Right lung (tissue), 5 donors: Measurements from ENCODE around the gene FAAP20. TPM values are rescaled to one million over a fixed set of nuclear protein-coding genes. Genes with fewer than 3 reads are reported as not detected.
"Not testable (repeated sequence)": the region's sequence is repeated elsewhere in the genome, so short reads cannot be mapped to it uniquely, and the experiment has no call there.

Experiments used
- DNase-seq, 2 donors: peaks; one replicate each; pipeline ENCODE4 v3.0.0-alpha.2; 2013
- polyA plus RNA-seq, 5 donors: library from polyadenylated mRNA; unstranded; fragments of 120-200 nt; gene quantifications; one replicate each; pipeline versions ENCODE4 v1.2.1 to v1.2.3, GENCODE V29; 2013; ENCODE audit warnings: inconsistent platforms in 1 of 5, low replicate concordance in 1 of 5; ENCODE audit not compliant: insufficient read length in 5 of 5, insufficient read depth in 1 of 5

Gene FAAP20
- polyA plus RNA-seq, 5 donors, result 23.2 to 79.0 (median 38.8) TPM

- DNase-seq, result no peak
These were observed 31.4 kb downstream of the FAAP20 start for GRCh38 chr1:2163205-2163604.

GRCh38 chr1:2160451-2161300 is 33.9 kb downstream of the FAAP20 start:
- DNase-seq, result no peak

GRCh38 chr1:2159124-2159523 is 35.4 kb downstream of the FAAP20 start:
- DNase-seq, result no peak

DNA sequence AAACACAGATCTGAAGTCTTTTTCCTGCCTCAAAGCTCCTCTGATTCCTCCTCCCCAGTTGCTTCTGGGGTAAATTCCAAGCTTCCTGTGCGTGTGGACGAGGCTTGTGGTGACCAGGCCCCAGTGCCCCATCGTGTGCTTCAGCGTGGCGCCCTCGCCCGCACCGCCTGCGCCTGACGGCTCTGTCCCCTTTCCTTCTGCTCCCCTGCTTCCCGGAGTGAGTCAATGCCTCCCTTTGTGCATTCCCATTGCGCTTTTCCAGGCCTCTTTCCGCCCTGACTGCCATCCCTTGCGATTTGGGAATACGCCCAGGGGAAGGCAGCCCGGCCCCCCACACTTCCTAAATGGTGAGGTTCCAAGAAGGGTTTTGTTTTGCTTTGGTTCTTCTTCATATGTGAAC is 36.3 kb downstream of the FAAP20 start:
- no peak for DNase-seq

GRCh38 chr1:2157856-2158255 is 36.7 kb downstream of the FAAP20 start:
- DNase-seq, result no peak

DNA sequence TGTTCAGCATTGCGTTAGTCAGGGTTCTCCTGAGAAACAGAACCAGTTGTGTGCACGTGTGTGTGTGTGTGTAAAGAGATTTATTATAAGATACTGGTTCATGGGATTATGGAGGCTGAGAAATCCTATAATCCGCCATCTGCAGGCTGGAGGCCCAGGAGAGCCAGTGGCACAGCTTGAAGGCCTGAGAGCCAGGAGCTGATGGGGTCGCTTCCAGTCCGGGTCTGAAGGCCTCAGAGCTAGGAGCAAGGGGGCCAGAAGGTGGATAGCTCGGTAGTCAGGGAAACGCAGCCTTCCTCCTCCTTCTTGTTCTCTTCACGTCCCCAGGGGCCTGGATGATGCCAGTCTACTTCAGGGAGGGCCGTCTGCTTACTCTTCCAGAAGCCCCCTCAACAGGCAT is 37.7 kb downstream of the FAAP20 start:
- DNase-seq, result no peak

DNA sequence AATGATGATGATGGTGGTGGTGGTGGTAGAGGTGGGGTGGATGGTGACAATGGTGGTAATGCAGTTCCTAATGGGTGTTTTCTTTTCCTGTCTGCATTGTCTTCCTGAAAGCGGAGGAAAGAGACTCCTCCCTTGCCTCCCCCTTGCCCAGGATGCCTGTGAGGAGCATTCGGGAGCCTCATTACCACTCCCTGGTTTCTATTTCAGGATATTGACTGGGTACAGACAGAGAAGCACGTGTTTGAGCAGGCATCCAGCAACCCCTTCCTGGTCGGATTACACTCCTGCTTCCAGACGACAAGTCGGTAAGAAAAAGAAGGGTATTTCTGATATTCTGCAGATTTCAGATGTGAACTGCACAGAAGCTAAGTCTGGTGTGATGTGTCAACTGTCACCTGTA is 38.8 kb downstream of the FAAP20 start:
- no peak for DNase-seq

GRCh38 chr1:2155147-2155598 is 39.4 kb downstream of the FAAP20 start:
- no peak for DNase-seq

GRCh38 chr1:2154022-2154421 is 40.5 kb downstream of the FAAP20 start:
- no peak for DNase-seq

DNA sequence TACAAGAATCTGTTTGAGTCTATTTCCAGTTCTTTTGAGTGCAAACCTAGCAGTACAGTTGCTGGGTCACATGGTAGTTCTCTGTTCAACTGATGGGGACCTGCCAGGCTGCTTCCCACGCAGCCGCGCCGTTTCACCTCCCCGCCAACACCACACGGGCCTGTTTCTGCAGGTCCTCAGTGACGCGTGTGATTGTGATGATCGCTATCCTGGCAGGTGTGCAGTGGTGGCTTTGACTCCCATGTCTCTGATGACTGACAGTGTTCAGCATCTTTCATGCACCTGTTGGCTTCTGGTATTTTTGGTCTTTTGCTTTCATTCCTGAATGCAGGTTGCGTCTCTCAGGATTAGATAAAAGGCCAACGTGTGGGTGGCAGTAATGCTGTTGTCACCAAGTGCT is 41.6 kb downstream of the FAAP20 start:
- no peak for DNase-seq

DNA sequence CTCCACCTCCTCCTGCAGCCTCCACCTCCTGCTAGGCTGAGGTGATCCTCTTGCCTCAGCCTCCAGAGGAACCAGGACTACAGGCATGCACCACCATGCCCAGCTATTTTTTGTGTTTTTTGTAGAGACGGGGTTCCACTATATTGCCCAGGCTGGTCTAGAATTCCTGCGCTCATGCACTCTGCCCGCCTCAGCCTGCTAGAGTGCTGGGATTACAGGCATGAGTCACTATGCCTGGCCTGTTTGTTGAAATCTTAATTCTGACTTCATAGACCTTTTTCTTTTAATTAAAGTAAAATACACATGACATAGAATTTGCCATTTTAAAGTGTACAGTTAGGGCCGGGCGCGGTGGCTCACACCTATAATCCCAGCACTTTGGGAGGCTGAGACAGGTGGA is 42.7 kb downstream of the FAAP20 start:
- DNase-seq, result no peak

- DNase-seq, result no peak
These were observed 43.3 kb downstream of the FAAP20 start for GRCh38 chr1:2151252-2151651.

DNA sequence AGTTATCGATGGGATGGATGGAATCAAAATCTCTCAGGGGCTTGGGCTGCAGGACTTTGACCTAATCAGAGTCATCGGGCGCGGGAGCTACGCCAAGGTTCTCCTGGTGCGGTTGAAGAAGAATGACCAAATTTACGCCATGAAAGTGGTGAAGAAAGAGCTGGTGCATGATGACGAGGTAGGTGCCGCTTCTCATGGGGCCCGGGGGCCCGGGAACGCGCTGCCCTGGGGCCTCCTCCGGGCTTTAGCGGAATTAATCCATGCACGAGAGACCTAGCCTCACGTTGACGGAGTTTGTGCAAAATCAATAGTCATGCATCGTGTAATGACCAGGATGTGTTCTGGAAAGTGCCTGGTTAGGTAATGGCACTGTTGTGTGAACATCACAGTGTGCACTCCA is 43.8 kb downstream of the FAAP20 start:
- DNase-seq, result no peak

DNA sequence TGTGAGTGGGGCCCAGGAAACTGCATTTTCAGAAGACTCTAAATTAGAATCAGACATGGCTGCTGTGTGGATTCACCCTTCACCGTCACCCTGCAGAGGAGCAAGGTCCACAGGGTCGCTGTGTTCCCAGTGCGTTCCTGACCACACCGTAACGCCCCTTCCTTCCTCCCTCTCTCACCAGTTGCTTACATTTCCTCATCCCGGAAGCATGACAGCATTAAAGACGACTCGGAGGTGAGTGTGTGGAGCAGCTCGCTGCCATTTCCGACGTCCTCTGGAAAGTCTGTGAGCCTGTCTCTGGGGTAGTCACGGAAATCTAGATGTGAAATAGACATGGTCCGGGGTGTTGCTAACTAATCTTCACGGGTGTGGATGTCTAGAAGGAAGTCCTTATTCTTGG is 45.9 kb downstream of the FAAP20 start:
- no peak for DNase-seq

GRCh38 chr1:2147869-2148268 is 46.7 kb downstream of the FAAP20 start:
- DNase-seq, result not testable (repeated sequence)

DNA sequence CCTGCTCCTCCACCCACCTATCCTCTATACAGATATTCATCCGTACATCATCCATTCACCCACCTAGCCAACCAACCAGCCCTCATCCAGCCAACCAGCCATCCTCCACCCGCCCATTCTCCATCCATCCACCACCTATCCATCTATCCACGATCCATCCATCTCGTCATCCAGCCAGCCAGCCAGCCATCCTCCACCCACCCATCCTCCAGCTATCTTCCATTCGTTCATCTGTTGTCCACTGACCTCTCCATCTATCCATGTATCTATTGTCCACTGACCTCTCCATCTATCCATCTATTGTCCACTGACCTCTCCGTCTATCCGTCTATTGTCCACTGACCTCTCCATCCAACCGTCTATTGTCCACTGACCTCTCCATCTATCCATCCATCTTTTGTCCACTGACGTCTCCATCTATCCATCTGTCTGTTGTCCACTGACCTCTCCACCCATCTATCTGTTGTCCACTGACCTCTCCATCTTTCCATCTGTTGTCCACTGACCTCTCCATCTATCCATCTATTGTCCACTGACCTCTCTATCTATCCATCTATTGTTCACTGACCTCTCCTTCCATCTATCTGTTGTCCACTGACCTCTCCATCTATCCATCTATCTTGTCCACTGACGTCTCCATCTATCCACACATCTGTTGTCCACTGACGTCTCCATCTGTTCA is 47.6 kb downstream of the FAAP20 start:
- DNase-seq, result no peak

DNA sequence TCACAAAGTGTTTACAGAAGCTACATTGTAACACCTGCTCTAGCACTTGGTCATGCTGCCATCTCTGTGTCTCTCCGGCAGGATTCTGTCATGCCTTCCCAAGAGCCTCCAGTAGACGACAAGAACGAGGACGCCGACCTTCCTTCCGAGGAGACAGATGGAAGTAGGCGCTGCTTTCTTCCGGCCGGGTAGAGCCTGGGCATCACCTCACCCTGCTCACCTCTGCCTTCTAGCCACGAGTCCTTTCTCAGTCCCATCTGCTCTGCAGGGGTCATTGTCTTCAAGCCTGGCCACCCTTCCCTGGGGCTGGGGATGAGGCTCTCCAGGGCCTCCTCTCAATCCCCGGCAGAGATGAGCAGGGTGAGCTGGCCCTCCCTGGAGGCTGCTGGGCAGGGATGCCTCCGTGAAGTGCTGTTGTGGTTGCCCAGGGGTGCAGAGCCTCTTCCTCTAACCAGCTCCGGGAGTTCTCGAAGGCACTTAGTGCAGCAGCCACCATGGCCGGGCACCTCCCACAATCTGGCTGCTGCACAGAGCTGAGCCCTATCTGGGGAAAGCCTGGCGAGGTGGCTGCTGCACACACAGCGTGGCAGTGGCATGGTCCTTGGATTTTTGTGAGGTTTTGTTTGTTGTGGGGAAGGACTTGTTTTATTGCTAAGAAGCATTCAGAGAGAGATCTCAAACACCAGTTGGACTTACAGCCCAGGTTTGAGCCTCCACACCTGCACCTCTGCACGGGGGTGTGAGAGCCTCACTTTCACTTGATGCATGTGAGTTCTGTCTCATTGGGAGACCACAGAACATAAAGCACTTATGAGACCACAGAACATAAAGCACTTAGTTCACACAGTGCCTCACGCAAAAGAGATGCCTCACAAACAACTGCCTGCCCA is 48.4 kb downstream of the FAAP20 start:
- no peak for DNase-seq

DNA sequence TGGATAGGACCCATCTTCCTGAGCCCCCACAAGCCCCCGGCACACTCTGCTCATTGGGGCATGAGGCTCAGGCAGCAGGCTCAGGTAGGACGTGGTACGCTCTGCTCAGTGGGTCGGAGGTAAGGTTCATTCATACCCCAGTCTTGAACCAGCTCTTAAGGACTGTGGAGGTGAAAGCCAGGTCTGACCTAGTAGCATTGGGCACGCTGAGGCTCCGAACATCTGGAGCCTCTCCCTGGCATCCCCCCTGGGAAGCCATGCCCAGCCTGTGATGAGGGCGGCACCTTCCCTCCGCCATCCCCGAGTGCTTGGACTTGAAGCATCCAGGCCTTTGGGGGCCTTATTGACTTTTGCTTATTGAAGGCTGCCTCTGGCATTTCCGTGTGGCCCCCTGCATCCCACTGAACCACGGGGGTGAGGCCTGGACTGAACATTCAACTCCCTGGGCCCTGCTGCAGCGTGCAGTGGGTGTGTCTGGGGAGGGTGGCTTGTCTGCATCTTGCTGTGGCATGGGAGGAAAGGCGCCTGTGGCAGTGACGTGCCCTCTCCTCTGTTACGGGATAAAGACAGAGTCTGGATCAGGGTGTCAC is 50.0 kb downstream of the FAAP20 start:
- no peak for DNase-seq

DNA sequence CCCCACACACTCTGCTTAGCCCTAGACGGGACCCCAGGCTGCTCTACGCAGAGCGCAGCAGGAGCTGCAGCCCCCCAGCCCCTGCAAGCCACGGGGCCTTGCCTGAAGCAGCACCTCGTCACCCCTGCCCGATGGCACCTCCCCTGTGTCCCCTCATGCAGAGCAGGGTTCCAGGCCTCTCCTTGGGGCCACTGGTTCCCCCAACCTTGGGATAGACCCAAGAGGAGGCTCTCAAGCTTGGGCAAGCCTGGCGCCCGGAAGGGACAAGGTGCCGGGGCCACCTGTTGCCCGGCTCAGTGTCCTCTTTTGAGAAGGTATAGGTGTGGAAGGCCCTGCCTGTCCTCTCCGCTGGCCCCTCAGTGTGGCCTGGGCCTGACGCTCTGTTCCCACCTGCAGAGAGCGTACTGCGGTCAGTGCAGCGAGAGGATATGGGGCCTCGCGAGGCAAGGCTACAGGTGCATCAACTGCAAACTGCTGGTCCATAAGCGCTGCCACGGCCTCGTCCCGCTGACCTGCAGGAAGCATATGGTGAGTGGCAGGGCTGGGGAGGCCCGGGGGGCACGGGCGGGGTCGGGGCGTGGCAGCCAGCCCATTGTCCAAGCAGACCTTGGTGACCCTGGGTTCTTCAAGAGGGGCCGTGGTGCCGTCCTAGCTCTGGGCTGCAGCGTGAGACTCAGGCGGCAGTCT is 50.6 kb downstream of the FAAP20 start:
- DNase-seq, result no peak

- no peak for DNase-seq
These were observed 53.5 kb downstream of the FAAP20 start for GRCh38 chr1:2141025-2141424.
